ENCODE data around the gene SAXO2. TPM values are rescaled to one million over a fixed set of nuclear protein-coding genes. Genes with fewer than 3 reads are reported as not detected.
"Not testable (repeated sequence)": the region's sequence is repeated elsewhere in the genome, so short reads cannot be mapped to it uniquely, and the experiment has no call there.

Gene SAXO2
- total and polyA plus RNA-seq, 5 donors from 2014 or later, result 0.34 to 7.4 TPM; not detected in 3

DNA sequence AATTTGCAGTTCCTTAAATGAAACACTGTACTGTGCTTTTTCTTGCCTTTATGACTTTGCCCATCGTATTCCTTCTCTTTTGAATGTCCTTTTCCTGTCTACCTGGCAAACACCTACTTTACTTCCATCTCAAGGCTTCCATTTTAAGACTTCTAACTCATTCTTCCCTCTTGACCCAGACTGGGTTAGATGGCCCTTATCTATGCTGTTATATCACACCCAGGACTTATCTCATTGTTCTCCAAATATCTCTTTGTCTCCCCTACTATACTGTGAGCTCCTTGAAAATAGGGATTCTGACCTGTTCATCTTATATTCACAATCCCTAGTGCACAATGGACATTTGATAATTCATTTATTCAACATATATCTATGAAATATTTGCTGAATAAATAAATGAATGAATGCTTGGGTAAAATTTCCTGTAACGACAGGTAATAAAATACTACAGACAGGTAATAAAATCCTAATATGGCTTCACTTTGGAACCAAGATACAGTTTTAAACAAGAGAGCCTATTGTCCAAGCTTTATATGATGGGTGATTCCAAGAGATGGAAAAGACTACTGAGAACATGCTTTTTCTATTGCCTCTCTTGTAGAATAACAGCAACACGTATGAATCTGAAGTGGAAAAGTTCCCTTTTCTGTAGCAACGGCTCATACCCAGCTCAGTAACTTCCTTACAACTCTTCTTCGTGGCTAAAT is 22.8 kb upstream of the SAXO2 start:
- Histone ChIP-seq H3K27me3 (ENCODE audit: control insufficient read depth, insufficient read depth, low read length) (no peaks in the 10 kb centered on the region), H3K4me1 (ENCODE audit: control insufficient read depth, insufficient read depth, low read length, poor library complexity, severe bottlenecking) (no peaks in the 10 kb centered on the region), H3K9me3 (ENCODE audit: control insufficient read depth in 2 of 2, low read length in 2 of 2) (no peaks in the 10 kb centered on the region), H3K36me3 (ENCODE audit: control insufficient read depth, insufficient read depth, low read length) (peaks cover 21% of the 10 kb centered on the region), H3K4me3 (ENCODE audit: low read depth, low read length) (no peak overlapping the region), H3K27ac (ENCODE audit: insufficient read depth, low read length, poor library complexity, severe bottlenecking) (no peak overlapping the region)
- ATAC-seq (ENCODE audit: low read depth in 2 of 2) (no peak), DNase-seq (no peak)
- Mint-ChIP-seq H3K27me3 (no peaks in the 10 kb centered on the region), H3K4me3 (no peak overlapping the region), H3K36me3 (peaks cover 34% of the 10 kb centered on the region), H3K27ac (no peak overlapping the region), H3K9me3 (peaks cover 0 to 1% (median 0%) of the 10 kb centered on the region in 7 donors), H3K4me1 (peaks cover 5 to 21% (median 16%) of the 10 kb centered on the region in 4 donors)

DNA sequence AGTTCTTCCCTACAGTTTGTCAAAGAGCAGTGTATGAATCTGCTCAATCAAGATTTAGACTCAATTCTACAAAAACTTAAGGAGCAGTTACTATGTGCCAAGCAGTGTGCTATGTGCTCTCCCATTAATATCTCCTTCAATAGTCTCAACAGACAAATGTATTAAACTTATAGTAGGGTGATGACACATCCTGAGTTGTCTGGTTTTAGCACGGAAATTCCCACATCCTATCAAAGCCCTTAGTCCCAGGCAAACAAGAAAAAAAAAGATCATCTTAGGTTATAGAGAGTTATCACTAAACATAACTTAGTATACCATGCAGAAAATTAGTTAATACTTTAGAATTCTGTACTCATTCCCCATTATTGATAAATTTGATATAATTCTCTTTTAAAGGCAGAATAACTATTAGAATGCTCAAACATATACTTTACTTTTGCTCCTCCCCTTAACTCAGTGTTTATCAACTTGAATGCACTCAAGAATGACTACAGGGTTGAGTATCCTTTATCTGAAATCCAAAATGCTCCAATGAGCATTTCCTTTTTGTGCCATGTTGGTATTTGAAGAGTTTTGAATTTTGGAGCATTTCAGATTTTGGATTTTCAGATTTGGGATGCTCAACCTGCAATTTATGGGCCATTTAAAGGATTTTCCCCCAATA is 20.6 kb upstream of the SAXO2 start:
- not testable (repeated sequence) for ATAC-seq (ENCODE audit: low read depth in 2 of 2)
- H3K27ac Mint-ChIP-seq, result peak overlapping the region in 1 of 3 donors; percentile 10

GRCh38 chr15:82243644-82244043 is 19.0 kb upstream of the SAXO2 start:
- Mint-ChIP-seq H3K27ac (peak overlapping the region in 1 of 3 donors; percentile 34), H3K36me3 (peaks cover 47% of the 10 kb centered on the region), H3K4me1 (peaks cover 6 to 29% (median 17%) of the 10 kb centered on the region in 4 donors)
- H3K4me3 Mint-ChIP-seq; H3K4me1 ChIP-seq (ENCODE audit: control insufficient read depth, insufficient read depth, low read length, poor library complexity, severe bottlenecking); H3K27ac ChIP-seq (ENCODE audit: insufficient read depth, low read length, poor library complexity, severe bottlenecking); H3K27me3 ChIP-seq (ENCODE audit: control insufficient read depth, insufficient read depth, low read length); ATAC-seq (ENCODE audit: low read depth in 2 of 2); H3K4me3 ChIP-seq (ENCODE audit: low read depth, low read length); H3K9me3 ChIP-seq (ENCODE audit: control insufficient read depth in 2 of 2, low read length in 2 of 2); DNase-seq; H3K9me3 Mint-ChIP-seq; H3K27me3 Mint-ChIP-seq: not testable (repeated sequence)
- H3K36me3 ChIP-seq (ENCODE audit: control insufficient read depth, insufficient read depth, low read length), result peaks cover 34% of the 10 kb centered on the region

More for the DNA sequence above, 20.6 kb upstream of the SAXO2 start:
- not testable (repeated sequence) for H3K27me3 Mint-ChIP-seq; H3K27me3 ChIP-seq (ENCODE audit: control insufficient read depth, insufficient read depth, low read length); H3K9me3 Mint-ChIP-seq; H3K9me3 ChIP-seq (ENCODE audit: control insufficient read depth in 2 of 2, low read length in 2 of 2); DNase-seq; H3K4me3 ChIP-seq (ENCODE audit: low read depth, low read length); H3K4me1 ChIP-seq (ENCODE audit: control insufficient read depth, insufficient read depth, low read length, poor library complexity, severe bottlenecking); H3K4me3 Mint-ChIP-seq; H3K27ac ChIP-seq (ENCODE audit: insufficient read depth, low read length, poor library complexity, severe bottlenecking)
- peaks cover 30% of the 10 kb centered on the region for H3K36me3 ChIP-seq (ENCODE audit: control insufficient read depth, insufficient read depth, low read length)
- peaks cover 15 to 28% (median 18%) of the 10 kb centered on the region in 4 donors for H3K4me1 Mint-ChIP-seq
- H3K36me3 Mint-ChIP-seq, result peaks cover 43% of the 10 kb centered on the region

DNA sequence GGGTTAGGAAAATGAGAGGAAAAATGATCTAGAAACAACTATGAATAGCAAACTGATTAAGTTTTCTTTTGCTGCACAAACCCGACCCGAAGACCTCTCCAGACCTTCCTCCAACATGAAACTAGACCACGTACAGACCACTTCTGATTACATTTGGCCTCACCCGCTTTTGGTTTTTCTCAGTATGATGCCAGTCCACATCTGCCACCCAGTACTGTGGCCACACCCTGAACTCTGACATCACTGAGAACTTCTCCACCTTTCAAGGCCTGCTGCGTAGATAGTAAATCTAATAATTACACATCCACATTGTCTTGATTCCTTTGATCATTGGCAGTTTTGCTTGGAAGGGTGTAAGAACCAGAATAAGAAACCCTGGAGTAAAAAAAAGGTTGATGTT is 16.7 kb upstream of the SAXO2 start:
- H3K27ac ChIP-seq (ENCODE audit: insufficient read depth, low read length, poor library complexity, severe bottlenecking); H3K4me3 Mint-ChIP-seq; ATAC-seq (ENCODE audit: low read depth in 2 of 2); H3K4me3 ChIP-seq (ENCODE audit: low read depth, low read length); H3K4me1 ChIP-seq (ENCODE audit: control insufficient read depth, insufficient read depth, low read length, poor library complexity, severe bottlenecking); H3K27me3 ChIP-seq (ENCODE audit: control insufficient read depth, insufficient read depth, low read length); H3K9me3 ChIP-seq (ENCODE audit: control insufficient read depth in 2 of 2, low read length in 2 of 2); H3K27ac Mint-ChIP-seq; H3K9me3 Mint-ChIP-seq; H3K27me3 Mint-ChIP-seq: not testable (repeated sequence)
- peak in 1 of 3 donors; percentile 75 for DNase-seq
- peaks cover 6 to 23% (median 15%) of the 10 kb centered on the region in 4 donors for H3K4me1 Mint-ChIP-seq
- H3K36me3 ChIP-seq (ENCODE audit: control insufficient read depth, insufficient read depth, low read length), result peaks cover 18% of the 10 kb centered on the region
- peaks cover 36% of the 10 kb centered on the region for H3K36me3 Mint-ChIP-seq

- H3K9me3 Mint-ChIP-seq; DNase-seq; H3K27me3 ChIP-seq (ENCODE audit: control insufficient read depth, insufficient read depth, low read length); H3K27ac ChIP-seq (ENCODE audit: insufficient read depth, low read length, poor library complexity, severe bottlenecking); H3K4me3 Mint-ChIP-seq; H3K4me3 ChIP-seq (ENCODE audit: low read depth, low read length); H3K27me3 Mint-ChIP-seq; ATAC-seq (ENCODE audit: low read depth in 2 of 2); H3K4me1 ChIP-seq (ENCODE audit: control insufficient read depth, insufficient read depth, low read length, poor library complexity, severe bottlenecking); H3K9me3 ChIP-seq (ENCODE audit: control insufficient read depth in 2 of 2, low read length in 2 of 2): not testable (repeated sequence)
- H3K36me3 ChIP-seq (ENCODE audit: control insufficient read depth, insufficient read depth, low read length), result peaks cover 21% of the 10 kb centered on the region
- H3K4me1 Mint-ChIP-seq, result peaks cover 6 to 21% (median 14%) of the 10 kb centered on the region in 4 donors
- peak overlapping the region in 1 of 3 donors; percentile 5 for H3K27ac Mint-ChIP-seq
- peaks cover 31% of the 10 kb centered on the region for H3K36me3 Mint-ChIP-seq
Measured at GRCh38 chr15:82248261-82248660, 14.4 kb upstream of the SAXO2 start.

DNA sequence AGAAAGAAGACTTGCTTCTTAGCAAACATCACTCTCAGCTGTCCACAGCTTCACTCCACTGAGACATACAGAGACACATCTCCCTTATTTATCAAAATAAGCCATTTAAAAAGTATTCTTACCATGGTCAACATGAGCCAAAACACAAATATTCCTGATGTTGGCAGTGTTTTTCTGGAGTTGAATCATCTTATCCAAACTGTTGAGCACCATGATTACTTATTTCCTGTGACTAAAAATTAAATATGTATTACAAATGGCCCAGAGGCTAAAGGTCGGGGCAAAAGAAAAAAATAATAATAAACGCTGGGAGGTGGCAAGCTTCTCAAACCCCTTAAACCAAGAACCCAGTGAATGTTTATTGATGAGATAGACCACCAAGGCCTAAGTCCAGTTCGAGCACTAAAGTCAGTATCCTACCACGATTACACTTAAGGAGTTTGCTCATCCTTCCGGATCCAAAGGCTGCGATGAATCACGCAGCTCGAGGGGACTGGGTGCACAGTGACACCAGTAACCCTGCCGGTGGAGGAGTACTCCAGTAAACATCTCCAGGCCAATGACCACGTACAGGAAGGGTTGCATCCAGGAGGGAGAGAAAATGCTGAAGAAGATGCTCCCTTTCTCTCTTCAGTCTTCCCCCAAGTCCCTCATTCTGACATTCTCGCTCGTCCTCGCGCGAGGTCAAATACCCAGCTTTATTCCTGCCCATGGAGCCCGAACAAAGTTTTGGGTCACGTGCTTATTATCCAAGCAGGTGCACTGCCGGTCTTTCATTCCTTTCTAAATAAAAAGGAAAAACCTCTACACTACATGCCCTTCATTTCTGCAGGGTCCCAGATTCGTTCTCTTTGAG is 824 bp upstream of the SAXO2 start:
- Mint-ChIP-seq H3K27me3 (peaks cover 10% of the 10 kb centered on the region), H3K4me1 (peaks cover 14 to 54% (median 34%) of the 10 kb centered on the region in 4 donors), H3K4me3 (peak overlapping the region; percentile 92 to 97 (median 96)), H3K27ac (peak overlapping the region; percentile 82 to 91 (median 87))
- not testable (repeated sequence) for H3K4me1 ChIP-seq (ENCODE audit: control insufficient read depth, insufficient read depth, low read length, poor library complexity, severe bottlenecking); H3K9me3 ChIP-seq (ENCODE audit: control insufficient read depth in 2 of 2, low read length in 2 of 2); H3K9me3 Mint-ChIP-seq; H3K27me3 ChIP-seq (ENCODE audit: control insufficient read depth, insufficient read depth, low read length); H3K36me3 Mint-ChIP-seq; ATAC-seq (ENCODE audit: low read depth in 2 of 2)
- Histone ChIP-seq H3K4me3 (ENCODE audit: low read depth, low read length) (peak overlapping the region; percentile 83), H3K27ac (ENCODE audit: insufficient read depth, low read length, poor library complexity, severe bottlenecking) (peak overlapping the region; percentile 70), H3K36me3 (ENCODE audit: control insufficient read depth, insufficient read depth, low read length) (peaks cover 11% of the 10 kb centered on the region)
- DNase-seq, result peak in 2 of 3 donors; percentile 5 to 32

DNA sequence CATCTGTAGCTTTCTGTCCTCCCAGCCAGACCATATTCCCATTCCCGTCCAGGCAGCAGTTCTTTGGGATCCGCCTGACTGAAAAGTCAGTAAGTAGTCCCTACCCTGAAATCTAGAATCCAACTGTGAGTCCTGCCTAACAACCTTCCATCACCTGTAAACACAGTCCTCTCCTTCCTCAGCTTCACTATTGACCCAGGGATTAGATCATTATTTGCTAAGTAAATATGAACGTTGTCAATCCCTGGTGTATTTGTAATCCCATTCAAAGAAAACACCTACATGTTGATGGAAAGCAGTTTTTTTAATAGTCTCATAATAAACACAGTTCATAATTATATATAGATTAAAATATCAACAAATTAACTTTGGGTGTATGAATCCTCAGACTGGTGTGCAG is 732 bp downstream of the SAXO2 start:
- Histone ChIP-seq H3K27me3 (ENCODE audit: control insufficient read depth, insufficient read depth, low read length) (no peaks in the 10 kb centered on the region), H3K4me1 (ENCODE audit: control insufficient read depth, insufficient read depth, low read length, poor library complexity, severe bottlenecking) (peaks cover 6% of the 10 kb centered on the region), H3K9me3 (ENCODE audit: control insufficient read depth in 2 of 2, low read length in 2 of 2) (no peaks in the 10 kb centered on the region), H3K4me3 (ENCODE audit: low read depth, low read length) (peak overlapping the region; percentile 83), H3K27ac (ENCODE audit: insufficient read depth, low read length, poor library complexity, severe bottlenecking) (no peak overlapping the region), H3K36me3 (ENCODE audit: control insufficient read depth, insufficient read depth, low read length) (peaks cover 4% of the 10 kb centered on the region)
- H3K36me3 Mint-ChIP-seq, result peaks cover 4% of the 10 kb centered on the region
- peak overlapping the region; percentile 61 to 91 (median 91) for H3K27ac Mint-ChIP-seq
- DNase-seq (no peak), ATAC-seq (ENCODE audit: low read depth in 2 of 2) (no peak)
- H3K4me3 Mint-ChIP-seq, result peak overlapping the region; percentile 92 to 97 (median 96)
- H3K9me3 Mint-ChIP-seq, result no peaks in the 10 kb centered on the region
- peaks cover 14 to 51% (median 32%) of the 10 kb centered on the region in 4 donors for H3K4me1 Mint-ChIP-seq
- peaks cover 10% of the 10 kb centered on the region for H3K27me3 Mint-ChIP-seq

All from CD4-positive, CD25-positive, alpha-beta regulatory T cell (primary cell).